MM.1S (cell line): ENCODE data around the gene UBE2K.
"Not testable (repeated sequence)": the region's sequence is repeated elsewhere in the genome, so short reads cannot be mapped to it uniquely, and the experiment has no call there.

ENCODE experiments used
- DNase-seq: peaks from one replicate; pipeline ENCODE4 v3.0.0-alpha.2; 2015
- H2AFZ ChIP-seq: fragments of 300-600 bp; sonication (generic); 2 replicates; pipeline ENCODE4 v1.6.0; 2016; ENCODE audit warnings: antibody characterized with exemption, low read length
- H3F3A ChIP-seq: fragments of 300-600 bp; sonication (generic); 2 replicates; pipeline ENCODE4 v1.6.1; 2016; ENCODE audit warnings: mild to moderate bottlenecking, antibody characterized with exemption, low read length, moderate library complexity, mixed read lengths; ENCODE audit not compliant: insufficient read depth
- H3K27ac ChIP-seq: fragments of 300-600 bp; sonication (generic); 2 replicates; pipeline ENCODE4 v1.5.1; 2016; ENCODE audit warnings: mild to moderate bottlenecking, low read length
- H3K27me3 ChIP-seq: fragments of 300-600 bp; sonication (generic); replicated peaks from 2 replicates; pipeline ENCODE4 v1.6.0; 2016; ENCODE audit warnings: low read length; ENCODE audit not compliant: insufficient read depth
- H3K36me3 ChIP-seq: fragments of 300-600 bp; sonication (generic); replicated peaks from 2 replicates; pipeline ENCODE4 v1.6.1; 2016; ENCODE audit warnings: mild to moderate bottlenecking, low read length, mixed read lengths; ENCODE audit not compliant: insufficient read depth
- H3K4me1 ChIP-seq: fragments of 300-600 bp; sonication (generic); 2 replicates; pipeline ENCODE4 v1.6.1; 2016; ENCODE audit warnings: low read length, mixed read lengths
- H3K4me2 ChIP-seq: fragments of 300-600 bp; sonication (generic); 2 replicates; pipeline ENCODE4 v1.6.0; 2016; ENCODE audit warnings: low read depth, low read length
- H3K4me3 ChIP-seq: fragments of 300-600 bp; sonication (generic); 2 replicates; pipeline ENCODE4 v1.5.1; 2016; ENCODE audit warnings: low read length, mixed read lengths
- H3K79me2 ChIP-seq: fragments of 300-600 bp; sonication (generic); 2 replicates; pipeline ENCODE4 v1.6.1; 2016; ENCODE audit warnings: mixed run types, low read length, mixed read lengths
- H3K9ac ChIP-seq: fragments of 300-600 bp; sonication (generic); 2 replicates; pipeline ENCODE4 v1.6.1; 2016; ENCODE audit warnings: low read length, mixed read lengths
- H3K9me2 ChIP-seq: fragments of 300-600 bp; sonication (generic); replicated peaks from 2 replicates; pipeline ENCODE4 v1.6.1; 2016; ENCODE audit warnings: mild to moderate bottlenecking, low read length, mixed read lengths; ENCODE audit not compliant: insufficient read depth
- H3K9me3 ChIP-seq: fragments of 300-600 bp; sonication (generic); replicated peaks from 2 replicates; pipeline ENCODE4 v1.6.1; 2016; ENCODE audit warnings: mild to moderate bottlenecking, low read length, mixed read lengths; ENCODE audit not compliant: insufficient read depth
- H4K20me1 ChIP-seq: fragments of 300-600 bp; sonication (generic); 2 replicates; pipeline ENCODE4 v1.6.1; 2016; ENCODE audit warnings: mild to moderate bottlenecking, low read length, moderate library complexity, mixed read lengths; ENCODE audit not compliant: insufficient read depth
- CTCF ChIP-seq: fragments of 300-600 bp; sonication (generic); IDR thresholded peaks from 2 replicates; pipeline ENCODE4 v1.5.1; 2016; ENCODE audit warnings: antibody characterized with exemption, low read length, mixed read lengths
- EZH2 ChIP-seq: fragments of 300-600 bp; sonication (generic); optimal IDR thresholded peaks from 2 replicates; pipeline ENCODE3; 2017; ENCODE audit warnings: low read depth, mild to moderate bottlenecking, antibody characterized with exemption, low read length, mixed read lengths
- EZH2phosphoT487 ChIP-seq: fragments of 300-600 bp; sonication (generic); IDR thresholded peaks from 2 replicates; pipeline ENCODE4 v1.6.1; 2018; ENCODE audit warnings: antibody characterized with exemption, low read length

The UBE2K gene

GRCh38 chr4:39662683-39663082 lies 35.3 kb upstream of the UBE2K start:
- Histone ChIP-seq H4K20me1 (no peaks in the 10 kb centered on the region), H3K27ac (no peak overlapping the region), H3K4me1 (no peaks in the 10 kb centered on the region), H3K9me2 (no peaks in the 10 kb centered on the region), H3F3A (no peaks in the 10 kb centered on the region), H3K36me3 (no peaks in the 10 kb centered on the region), H3K4me3 (no peak overlapping the region), H3K9ac (no peak overlapping the region), H2AFZ (no peak overlapping the region), H3K4me2 (no peak overlapping the region), H3K79me2 (no peaks in the 10 kb centered on the region), H3K27me3 (no peaks in the 10 kb centered on the region), H3K9me3 (no peaks in the 10 kb centered on the region)
- no peak for DNase-seq
- no peak for TF ChIP-seq CTCF
- no peak for TF ChIP-seq EZH2
- no peak for TF ChIP-seq EZH2phosphoT487

GRCh38 chr4:39664828-39665731 lies 32.9 kb upstream of the UBE2K start:
- no peak overlapping the region for H3K9ac ChIP-seq

GRCh38 chr4:39667706-39668105 lies 30.2 kb upstream of the UBE2K start:
- H3K4me1 ChIP-seq, result no peaks in the 10 kb centered on the region
- no peak overlapping the region for H3K9ac ChIP-seq
- H3K27ac ChIP-seq, result no peak overlapping the region
- no peak for DNase-seq
- no peak for TF ChIP-seq EZH2
- no peaks in the 10 kb centered on the region for H3K9me3 ChIP-seq
- H3F3A ChIP-seq, result no peaks in the 10 kb centered on the region
- no peak overlapping the region for H3K4me2 ChIP-seq
- H2AFZ ChIP-seq, result no peak overlapping the region
- H3K79me2 ChIP-seq, result no peaks in the 10 kb centered on the region
- no peaks in the 10 kb centered on the region for H3K9me2 ChIP-seq
- H4K20me1 ChIP-seq, result no peaks in the 10 kb centered on the region
- no peaks in the 10 kb centered on the region for H3K36me3 ChIP-seq
- H3K4me3 ChIP-seq, result no peak overlapping the region
- H3K27me3 ChIP-seq, result no peaks in the 10 kb centered on the region

More at GRCh38 chr4:39664828-39665731, 32.9 kb upstream of the UBE2K start:
- no peak for TF ChIP-seq EZH2
- TF ChIP-seq CTCF, result no peak
- TF ChIP-seq EZH2phosphoT487, result no peak
- H3K27me3 ChIP-seq, result no peaks in the 10 kb centered on the region
- no peak overlapping the region for H3K4me2 ChIP-seq
- DNase-seq, result no peak
- H3K27ac ChIP-seq, result no peak overlapping the region
- H2AFZ ChIP-seq, result no peak overlapping the region
- H3K79me2 ChIP-seq, result no peaks in the 10 kb centered on the region
- no peak overlapping the region for H3K4me3 ChIP-seq
- H3K4me1 ChIP-seq, result no peaks in the 10 kb centered on the region
- no peaks in the 10 kb centered on the region for H3K9me3 ChIP-seq
- no peaks in the 10 kb centered on the region for H3K9me2 ChIP-seq
- H4K20me1 ChIP-seq, result no peaks in the 10 kb centered on the region
- H3F3A ChIP-seq, result no peaks in the 10 kb centered on the region
- no peaks in the 10 kb centered on the region for H3K36me3 ChIP-seq

GRCh38 chr4:39668887-39669286 lies 29.0 kb upstream of the UBE2K start:
- Histone ChIP-seq H3K9ac (no peak overlapping the region), H3K27me3 (no peaks in the 10 kb centered on the region), H3K4me1 (no peaks in the 10 kb centered on the region), H3K9me3 (no peaks in the 10 kb centered on the region), H3K4me3 (no peak overlapping the region), H3K9me2 (no peaks in the 10 kb centered on the region), H3K36me3 (no peaks in the 10 kb centered on the region), H3F3A (no peaks in the 10 kb centered on the region), H3K4me2 (no peak overlapping the region), H4K20me1 (no peaks in the 10 kb centered on the region), H3K79me2 (no peaks in the 10 kb centered on the region), H2AFZ (no peak overlapping the region), H3K27ac (no peak overlapping the region)
- TF ChIP-seq EZH2 (no peak), CTCF (no peak), EZH2phosphoT487 (no peak)
- no peak for DNase-seq

GRCh38 chr4:39670296-39670695 lies 27.6 kb upstream of the UBE2K start:
- H4K20me1 ChIP-seq, H2AFZ ChIP-seq, H3K79me2 ChIP-seq, H3K9ac ChIP-seq, H3K27me3 ChIP-seq, H3K27ac ChIP-seq, H3F3A ChIP-seq, H3K9me3 ChIP-seq, H3K36me3 ChIP-seq, H3K9me2 ChIP-seq, H3K4me3 ChIP-seq, H3K4me2 ChIP-seq, DNase-seq, H3K4me1 ChIP-seq: not testable (repeated sequence)
